Kidney (tissue), 14 donors: ENCODE measurements around the gene RNASEH2A. TPM values are rescaled to one million over a fixed set of nuclear protein-coding genes. Genes with fewer than 3 reads are reported as not detected.

Source experiments
- DNase-seq, 5 donors: peaks; one replicate each; pipeline ENCODE4 v3.0.0-alpha.2; 2013 to 2020
- FAIRE-seq: peaks from 2 replicates; lab custom pipeline; 2012; peaks lifted over from hg19 to GRCh38; lab: Jason Lieb, UNC
- H3K27ac ChIP-seq, 2 donors: one replicate each; pipeline ENCODE4 v1.7.0; 2013; ENCODE audit warnings: low read depth in 2 of 2, low read length in 2 of 2, inconsistent platforms in 1 of 2
- H3K27me3 ChIP-seq: one replicate; pipeline ENCODE4 v1.7.1; 2013; ENCODE audit warnings: low read length, inconsistent platforms; ENCODE audit not compliant: control insufficient read depth, insufficient read depth
- H3K36me3 ChIP-seq, 3 donors: one replicate each; pipeline versions ENCODE4 v1.7.0 to v1.7.1; 2013; ENCODE audit warnings: low read length in 3 of 3, control low read depth in 1 of 3, inconsistent platforms in 1 of 3; ENCODE audit not compliant: insufficient read depth in 3 of 3, control insufficient read depth in 2 of 3
- H3K4me1 ChIP-seq, 3 donors: one replicate each; pipeline versions ENCODE4 v1.7.0 to v1.7.1; 2013; ENCODE audit warnings: low read length in 3 of 3, inconsistent platforms in 1 of 3, low read depth in 1 of 3; ENCODE audit not compliant: control insufficient read depth in 2 of 3, insufficient read depth in 2 of 3
- H3K4me3 ChIP-seq, 3 donors: one replicate each; pipeline versions ENCODE4 v1.7.0 to v1.8.1; 2013; ENCODE audit warnings: low read length in 3 of 3, control low read depth in 1 of 3, inconsistent platforms in 1 of 3
- H3K9ac ChIP-seq, 3 donors: one replicate each; pipeline versions ENCODE4 v1.7.0 to v1.7.1; 2013; ENCODE audit warnings: low read length in 3 of 3, control low read depth in 1 of 3, inconsistent platforms in 1 of 3
- H3K9me3 ChIP-seq, 3 donors: one replicate each; pipeline versions ENCODE4 v1.7.0 to v1.7.1; 2013; ENCODE audit warnings: low read length in 3 of 3, control low read depth in 1 of 3, inconsistent platforms in 1 of 3; ENCODE audit not compliant: control insufficient read depth in 2 of 3, insufficient read depth in 1 of 3
- CTCF ChIP-seq: IDR thresholded peaks from 3 replicates; pipeline ENCODE4 v1.5.1; 2012; ENCODE audit warnings: mild to moderate bottlenecking, moderate library complexity, borderline replicate concordance; ENCODE audit not compliant: insufficient read depth; ENCODE audit errors: extremely low read depth
- intact Hi-C: fragments of 100-400 bp; cut with DNase I; formaldehyde crosslinking; loops from one replicate; pipeline ENCODE4 v1.11.1; 2022
- polyA plus RNA-seq: library from polyadenylated mRNA; stranded (reverse); fragments of 350-450 nt; fragmentation: Illumina TruSeq; extraction: RNeasy Lipid Tissue Mini Kit (QIAGEN cat#74804); gene quantifications from one replicate; pipeline ENCODE4 v1.2.3, GENCODE V29; 2014; ENCODE audit warnings: low read depth, low replicate concordance; ENCODE audit not compliant: insufficient read depth
- total RNA-seq: library from RNA; stranded (reverse); fragmentation: NEBNext Ultra II Directional; extraction: Animal tissue kit (Norgen Biotek cat#: 25700); gene quantifications from one replicate; pipeline ENCODE4 v1.2.1, GENCODE V29; 2021
- donor health status: control.
- donor health status: control.
- donor health status: control.
- donor health status: control.
- donor health status: control.
- donor health status: DM: yes; HTN: yes; CAD: no.
- donor health status: Normal renal cell carcinoma (clear cell type).

Gene RNASEH2A
- total and polyA plus RNA-seq, 2 donors from 2014 or later = 1.3 to 7.9 TPM

GRCh38 chr19:12778017-12778904 is 28.1 kb upstream of the RNASEH2A start:
- Histone ChIP-seq H3K27ac (peak overlapping the region; percentile 92 to 95), H3K27me3 (no peaks in the 10 kb centered on the region), H3K4me3 (peak overlapping the region; percentile 39 to 75 (median 70)), H3K9ac (peak overlapping the region; percentile 43 to 91 (median 73)), H3K4me1 (peaks cover 0 to 20% (median 4%) of the 10 kb centered on the region in 3 donors), H3K9me3 (no peaks in the 10 kb centered on the region), H3K36me3 (no peaks in the 10 kb centered on the region)
- FAIRE-seq (no peak), DNase-seq (peak; percentile 60 to 94 (median 85))
- intact Hi-C loops = no loop called here
- no peak for TF ChIP-seq CTCF

GRCh38 chr19:12778905-12779161 is 27.6 kb upstream of the RNASEH2A start:
- no peak for TF ChIP-seq CTCF
- H3K27ac ChIP-seq = peak overlapping the region; percentile 92 to 95
- H3K4me1 ChIP-seq = peaks cover 0 to 25% (median 7%) of the 10 kb centered on the region in 3 donors
- no peaks in the 10 kb centered on the region for H3K9me3 ChIP-seq
- H3K36me3 ChIP-seq = no peaks in the 10 kb centered on the region
- H3K9ac ChIP-seq = peak overlapping the region in 2 of 3 donors; percentile 73 to 91
- intact Hi-C loops = no loop called here
- FAIRE-seq = no peak
- no peaks in the 10 kb centered on the region for H3K27me3 ChIP-seq
- DNase-seq = no peak
- H3K4me3 ChIP-seq = peak overlapping the region in 2 of 3 donors; percentile 70 to 75

GRCh38 chr19:12779162-12779993 is 27.0 kb upstream of the RNASEH2A start:
- TF ChIP-seq CTCF = no peak
- intact Hi-C loops = no loop called here
- DNase-seq = peak in 3 of 5 donors; percentile 79 to 91 (median 88)
- H3K9ac ChIP-seq = peak overlapping the region in 1 of 3 donors; percentile 91
- H3K4me1 ChIP-seq = peaks cover 0 to 28% (median 11%) of the 10 kb centered on the region in 3 donors
- FAIRE-seq = no peak
- H3K36me3 ChIP-seq = no peaks in the 10 kb centered on the region
- H3K4me3 ChIP-seq = peak overlapping the region in 1 of 3 donors; percentile 70
- no peaks in the 10 kb centered on the region for H3K9me3 ChIP-seq
- H3K27me3 ChIP-seq = no peaks in the 10 kb centered on the region
- peak overlapping the region; percentile 92 to 95 for H3K27ac ChIP-seq
